ENCODE measurements around the gene ACYP1.
A peak's percentile ranks its signal among the peaks of the same experiment; 100 is the strongest.
"Not testable (repeated sequence)": the region's sequence is repeated elsewhere in the genome, so short reads cannot be mapped to it uniquely, and the experiment has no call there.

Gene ACYP1

DNA sequence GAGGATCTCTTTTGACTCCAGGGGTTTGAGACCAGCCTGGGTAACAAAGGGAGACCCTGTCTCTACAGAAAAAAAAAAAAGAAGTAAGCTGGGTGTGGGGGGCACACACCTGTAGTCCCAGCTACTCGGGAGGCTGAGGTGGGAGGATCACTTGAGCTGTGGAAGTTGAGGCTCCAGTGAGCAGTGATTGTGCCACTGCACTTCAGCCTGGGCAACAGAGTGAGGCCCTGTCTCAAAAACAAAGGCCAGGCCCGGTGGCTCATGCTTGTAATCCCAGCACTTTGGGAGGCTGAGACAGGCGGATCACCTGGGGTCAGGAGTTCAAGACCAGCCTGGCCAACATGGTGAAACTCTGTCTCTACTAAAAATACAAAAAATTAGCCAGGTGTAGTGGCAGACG lies 3.9 kb upstream of the ACYP1 start:
- not testable (repeated sequence) for DNase-seq

DNA sequence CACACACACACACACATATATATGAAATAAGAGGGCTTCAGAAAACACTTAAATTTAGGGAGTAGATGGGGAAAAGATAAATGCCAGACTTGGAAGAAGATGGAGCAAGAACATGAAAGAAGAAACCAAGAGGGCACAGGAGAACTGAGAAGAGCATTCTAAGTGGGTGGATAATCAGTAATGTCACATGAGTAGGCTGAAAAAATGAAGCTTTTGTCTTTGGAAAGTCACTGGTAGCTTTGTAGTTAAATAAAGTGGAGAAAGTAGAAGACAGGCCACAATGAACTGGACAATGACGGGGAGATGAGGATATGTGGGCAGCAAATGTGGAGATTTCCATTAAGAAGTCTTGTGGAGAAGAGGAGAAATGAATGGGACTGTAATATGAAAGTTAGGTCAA lies 3.4 kb upstream of the ACYP1 start:
- no peak for DNase-seq

DNA sequence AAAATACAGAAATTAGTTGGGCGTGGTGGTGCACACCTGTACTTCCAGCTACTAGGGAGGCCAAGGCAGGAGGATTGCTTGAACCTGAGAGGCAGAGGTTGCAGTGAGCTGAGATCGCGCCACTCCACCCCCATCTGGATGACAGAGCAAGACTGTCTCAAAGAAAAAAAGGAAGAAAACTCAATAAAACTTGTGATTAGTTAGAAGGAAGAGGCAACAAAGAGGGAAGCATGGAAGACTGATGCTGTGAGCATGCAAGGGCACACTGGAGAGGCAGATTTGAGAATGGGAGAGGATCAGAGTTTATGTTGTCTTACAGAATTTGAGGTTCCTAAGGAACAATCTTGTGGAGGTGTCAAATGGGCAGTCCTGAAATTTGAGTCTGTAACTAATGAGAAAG lies 2.9 kb upstream of the ACYP1 start:
- DNase-seq = no peak

DNA sequence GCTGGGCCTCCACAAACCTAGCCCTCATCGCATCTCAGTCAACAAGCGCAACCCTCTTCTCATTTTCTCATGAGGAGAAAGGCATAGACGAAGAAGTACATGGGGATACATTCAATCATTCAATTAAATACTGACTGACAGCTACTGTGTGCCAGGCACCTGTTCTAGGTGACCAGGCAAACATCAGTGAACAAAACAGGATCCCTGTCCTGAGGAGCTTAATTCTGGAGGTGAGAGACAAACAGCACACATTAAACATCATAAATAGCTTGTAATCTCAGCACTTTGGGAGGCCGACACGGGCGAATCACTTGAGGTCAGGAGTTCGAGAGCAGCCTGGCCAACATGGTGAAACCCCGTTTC lies 362 bp upstream of the ACYP1 start:
- DNase-seq = no peak

DNA sequence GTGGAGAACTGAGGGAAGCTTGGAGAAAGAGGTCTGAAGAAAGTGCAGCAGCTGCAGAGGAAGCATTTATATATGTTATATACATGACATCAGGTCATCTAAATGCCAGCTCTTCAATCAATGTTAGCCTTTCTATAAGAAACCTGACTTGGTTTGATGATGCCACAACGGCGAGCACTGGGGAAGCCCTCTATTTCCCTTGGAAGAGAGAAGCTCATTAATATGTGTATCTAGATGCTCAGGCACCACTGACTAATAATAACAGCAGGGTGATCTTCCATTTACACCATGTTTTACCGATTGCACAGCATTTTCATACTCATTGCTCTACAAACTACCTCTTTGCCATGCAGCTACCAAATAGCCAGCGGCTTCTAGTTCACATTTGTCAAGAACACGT lies 811 bp downstream of the ACYP1 start:
- DNase-seq = no peak

DNA sequence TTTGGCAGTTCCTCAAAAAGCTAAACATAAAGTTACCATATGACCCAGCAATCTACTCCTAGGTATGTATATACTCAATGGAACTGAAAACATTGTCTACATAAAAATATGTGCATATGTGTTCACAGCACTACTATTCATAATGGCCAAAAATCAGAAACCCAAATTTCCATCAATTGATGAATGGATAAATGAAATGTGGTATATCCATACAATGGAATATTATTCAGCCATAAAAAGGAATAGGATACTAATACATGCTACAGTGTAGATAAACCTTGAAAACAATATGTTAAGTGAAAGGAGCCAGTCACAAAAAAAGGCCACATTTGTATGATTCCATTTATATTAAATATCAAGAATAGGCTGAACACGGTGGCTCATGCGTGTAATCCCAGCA lies 3.4 kb downstream of the ACYP1 start:
- no peak for DNase-seq

DNA sequence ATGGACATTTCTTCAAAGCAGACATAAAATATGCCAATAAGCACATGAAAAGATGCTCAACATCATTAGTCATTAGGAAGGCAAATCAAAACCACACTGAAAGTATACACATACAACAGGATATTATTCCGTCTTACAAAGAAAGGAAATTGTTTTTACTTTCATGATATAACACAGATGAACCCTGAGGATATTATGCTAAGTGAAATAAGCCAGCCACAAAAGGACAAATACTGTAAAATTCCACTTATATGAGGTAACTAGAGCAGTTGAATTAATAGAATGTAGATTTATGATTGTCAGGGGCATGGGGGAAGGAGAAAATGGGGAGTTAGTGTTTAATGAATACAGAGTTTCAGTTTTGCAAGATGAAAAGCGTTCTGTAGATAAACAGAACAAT lies 4.2 kb downstream of the ACYP1 start:
- no peak for DNase-seq

DNA sequence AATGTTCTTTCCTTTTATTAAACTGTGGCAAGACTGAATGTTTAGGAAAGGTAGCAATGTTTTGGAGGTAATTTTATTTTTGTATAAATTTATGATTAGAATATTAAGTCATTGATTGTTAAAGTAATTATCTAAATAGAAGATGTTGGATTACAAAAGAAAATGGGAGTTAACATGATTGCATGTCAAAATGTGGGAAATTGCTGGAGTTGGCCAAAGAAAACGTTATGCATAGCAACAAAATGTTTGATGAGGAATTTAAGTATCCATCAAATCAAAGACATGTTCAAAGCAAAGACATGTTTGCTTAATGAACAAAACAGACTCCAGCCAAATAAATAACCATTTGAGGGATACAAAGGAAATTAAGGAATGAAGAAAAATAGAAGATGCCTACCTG lies 9.4 kb downstream of the ACYP1 start:
- no peak for DNase-seq

DNA sequence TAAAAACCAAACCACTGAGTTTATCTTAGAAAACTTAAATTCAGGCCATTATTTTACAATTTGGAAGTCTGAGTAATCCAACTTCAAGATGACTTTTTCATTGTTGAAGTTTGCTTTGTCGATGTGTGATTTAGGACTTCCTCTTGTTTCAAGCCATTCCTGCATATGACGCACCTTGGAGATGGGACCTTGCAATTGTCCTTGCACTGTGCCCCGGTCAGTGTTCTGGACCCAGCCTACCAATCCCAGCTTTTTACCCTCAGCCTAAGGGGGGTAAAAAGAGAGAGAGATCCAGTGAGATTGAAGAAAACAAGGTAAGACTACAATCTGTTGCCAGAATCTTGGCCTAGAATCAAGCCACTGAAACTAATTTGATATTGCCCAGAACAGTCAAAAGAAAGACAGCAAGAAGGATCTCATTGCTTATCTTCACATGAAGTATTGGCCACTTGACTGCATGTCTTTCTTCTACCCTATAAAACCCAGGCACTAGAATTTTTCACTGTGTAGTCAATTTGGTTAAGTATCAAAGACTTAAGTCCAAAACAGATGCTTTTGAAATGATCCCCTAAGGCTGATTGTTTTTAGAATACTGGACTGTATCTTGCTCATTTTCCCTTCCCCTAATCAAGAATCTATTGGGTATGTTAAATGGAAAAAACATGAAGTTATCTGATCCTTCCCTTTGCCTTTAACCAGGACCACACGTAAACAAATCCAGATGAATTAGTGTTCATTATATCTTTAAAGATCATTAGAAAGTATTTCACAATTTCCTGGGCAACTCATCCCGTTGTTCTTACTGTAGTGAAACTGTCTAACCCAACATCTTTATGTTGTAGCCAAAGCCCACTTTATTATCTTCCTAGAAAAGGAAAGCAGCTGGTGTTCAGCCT lies 10.2 kb downstream of the ACYP1 start:
- no peak for DNase-seq

DNA sequence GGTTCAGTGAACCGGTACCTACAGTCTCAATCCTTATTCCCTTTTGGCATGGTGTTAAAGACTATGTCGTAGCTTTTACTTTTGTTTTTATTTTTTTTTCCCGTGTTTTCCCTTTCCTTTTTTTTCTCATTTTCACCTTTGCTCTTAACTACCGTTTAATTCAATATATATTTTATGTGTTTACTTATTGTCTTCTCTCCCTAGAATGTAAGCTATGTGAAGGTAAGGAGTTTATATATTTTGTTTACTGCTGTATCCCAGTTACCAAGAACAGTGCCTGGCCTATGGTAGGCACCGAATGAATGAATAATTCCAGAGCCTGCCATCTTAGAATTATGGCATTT lies 12.3 kb downstream of the ACYP1 start:
- DNase-seq = no peak

DNA sequence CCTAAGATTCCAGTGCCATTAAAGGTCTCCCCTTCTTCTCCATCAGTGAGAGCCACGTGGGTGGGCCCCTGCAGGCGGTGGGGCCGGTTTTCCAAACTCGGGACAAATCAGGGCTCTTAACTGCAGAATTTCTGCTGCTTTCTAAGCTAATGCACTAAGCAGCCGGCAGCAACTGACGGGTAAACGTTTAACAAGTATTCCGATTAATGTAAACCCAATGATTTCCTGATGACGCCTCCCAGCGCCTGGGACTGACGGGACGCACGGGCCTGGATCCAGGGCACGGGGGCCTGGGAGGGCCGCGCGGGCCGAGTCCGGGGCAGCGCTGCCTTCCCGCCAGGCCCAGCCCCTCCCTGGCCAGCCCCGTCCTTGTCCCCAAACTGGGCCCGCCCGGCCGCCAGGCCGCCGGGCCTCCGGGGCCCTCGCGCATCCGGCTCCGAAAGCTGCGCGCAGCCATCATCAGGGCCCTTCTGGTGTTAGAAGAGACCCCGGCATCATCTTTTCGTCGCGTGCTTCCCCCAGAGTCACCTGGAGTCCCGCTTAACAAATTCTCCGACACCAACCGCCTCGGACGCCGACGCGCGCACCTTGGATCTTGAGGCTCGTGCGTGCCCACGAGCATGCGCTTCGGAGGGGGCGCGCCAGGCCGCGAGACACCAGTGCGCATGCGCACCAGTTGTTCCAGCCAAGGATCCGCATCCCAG lies 12.8 kb downstream of the ACYP1 start, which contains the start of gene MLH3:
TSS of gene MLH3 (minus strand) at position 616 of the 704 bp plus-strand sequence. CDS start 1,812 bp downstream, outside the sequence.
- DNase-seq = peak; percentile 90

DNA sequence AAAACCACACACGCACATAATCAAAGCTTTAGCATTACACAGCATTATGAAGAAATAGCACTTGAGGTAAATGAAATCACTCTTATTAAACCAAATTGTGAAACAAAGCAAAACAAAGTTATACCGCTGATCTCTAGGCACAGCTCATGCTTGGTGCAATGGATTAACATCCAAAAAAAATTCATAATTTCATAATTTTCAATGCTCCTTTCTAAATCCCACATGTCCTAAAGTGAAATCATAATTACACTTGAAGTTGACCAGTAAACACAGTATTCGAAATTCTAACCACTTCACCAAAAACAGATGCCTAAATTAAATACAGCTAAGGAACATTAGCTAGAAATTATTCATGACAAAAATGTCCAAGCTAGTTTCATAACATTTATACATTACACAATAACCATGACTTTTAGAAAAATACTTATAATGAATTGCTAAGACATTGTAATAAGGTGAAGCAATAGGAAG lies 14.1 kb downstream of the ACYP1 start:
- DNase-seq = no peak

DNA sequence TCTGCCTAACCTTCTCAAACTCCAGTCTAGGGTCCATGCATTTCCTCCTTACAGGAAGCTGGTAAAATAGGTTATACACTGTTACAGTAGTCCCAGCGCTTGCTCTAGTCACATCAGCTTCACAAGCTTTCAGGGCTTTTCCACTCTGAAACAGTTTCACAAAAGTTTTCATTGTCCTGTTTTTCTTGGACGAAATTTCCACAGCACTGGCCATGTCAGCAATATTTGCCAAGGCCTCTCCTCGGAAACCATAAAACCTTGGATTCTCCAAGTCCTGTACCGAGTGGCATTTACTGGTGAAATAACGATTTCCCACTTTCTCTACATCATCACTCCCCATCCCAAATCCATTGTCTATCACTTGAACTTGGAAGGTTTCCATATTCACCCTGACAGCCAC lies 14.7 kb downstream of the ACYP1 start:
- DNase-seq = no peak

DNA sequence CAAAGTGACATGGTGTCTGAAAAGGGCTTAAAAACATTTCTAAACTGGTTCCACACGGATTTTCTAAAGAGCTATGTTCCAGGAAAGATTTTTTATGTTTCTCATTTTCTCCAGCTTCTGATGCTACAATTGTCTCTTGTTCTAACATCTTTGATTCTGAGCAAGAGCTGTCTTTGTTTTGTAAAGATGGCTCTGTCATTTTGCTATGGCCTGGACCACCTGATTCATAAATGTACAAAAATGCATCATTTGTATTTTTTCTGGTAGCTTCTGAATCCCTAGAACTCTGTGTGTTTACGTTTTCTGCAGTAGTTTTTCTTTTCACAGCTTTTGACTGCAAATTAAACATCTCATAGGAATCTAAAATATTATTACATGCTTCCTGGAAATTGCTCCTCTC lies 15.7 kb downstream of the ACYP1 start:
- DNase-seq = no peak

DNA sequence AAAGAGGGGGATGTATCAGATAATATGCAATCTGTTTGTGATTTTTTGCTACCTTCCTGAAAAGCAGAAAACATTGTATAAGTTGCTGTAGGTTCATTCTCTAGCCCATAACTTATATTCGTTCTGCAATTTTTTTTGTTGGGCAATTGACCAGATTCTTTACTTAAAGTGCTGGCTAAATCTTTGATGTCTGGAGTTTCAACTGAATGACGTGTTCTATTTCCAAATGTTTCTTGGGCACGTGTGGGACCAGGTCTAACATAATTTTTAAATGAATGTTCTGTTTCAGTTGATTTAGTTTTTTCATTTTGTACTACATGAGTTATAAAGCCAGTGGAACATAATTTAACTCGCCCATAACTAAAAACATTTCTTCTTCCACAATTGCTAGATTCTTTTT lies 16.3 kb downstream of the ACYP1 start:
- DNase-seq = no peak

DNA sequence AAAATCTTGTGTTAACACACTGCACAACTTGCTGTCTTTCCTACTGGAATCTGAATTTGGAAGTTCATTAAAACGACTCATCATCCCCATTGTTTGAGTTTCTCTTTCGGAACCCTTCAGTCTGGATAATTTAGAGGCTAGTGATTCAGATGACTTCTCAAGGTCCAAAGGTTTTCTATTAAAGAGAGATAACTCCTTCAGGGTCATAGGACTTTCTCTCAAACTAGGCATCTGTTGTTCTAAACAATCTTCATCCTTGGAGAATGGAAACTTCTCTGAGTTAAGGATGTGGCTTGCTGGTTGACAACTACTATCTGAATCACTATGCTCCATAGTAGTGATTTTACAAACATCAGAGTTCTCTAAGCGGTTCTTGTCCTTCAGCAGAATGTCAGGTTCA lies 16.9 kb downstream of the ACYP1 start:
- DNase-seq = no peak

DNA sequence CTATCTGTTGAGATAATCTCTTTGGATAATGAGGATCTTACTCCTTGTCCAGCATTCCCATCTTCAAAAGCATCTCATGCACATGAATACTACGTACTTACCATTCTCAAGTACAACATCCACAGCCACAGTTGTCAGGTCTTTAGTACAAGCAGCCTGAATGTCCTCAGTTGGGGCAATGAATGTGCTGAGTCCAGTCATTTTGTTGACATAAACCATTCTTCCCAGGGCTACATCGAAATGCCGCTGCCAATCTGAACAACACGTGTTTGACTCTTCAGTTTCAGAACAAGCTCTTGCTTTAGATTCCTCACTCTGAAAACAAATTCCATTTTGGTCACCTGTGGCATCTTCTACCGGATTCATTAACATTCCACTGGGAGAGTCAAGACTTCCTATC lies 17.5 kb downstream of the ACYP1 start:
- no peak for DNase-seq

DNA sequence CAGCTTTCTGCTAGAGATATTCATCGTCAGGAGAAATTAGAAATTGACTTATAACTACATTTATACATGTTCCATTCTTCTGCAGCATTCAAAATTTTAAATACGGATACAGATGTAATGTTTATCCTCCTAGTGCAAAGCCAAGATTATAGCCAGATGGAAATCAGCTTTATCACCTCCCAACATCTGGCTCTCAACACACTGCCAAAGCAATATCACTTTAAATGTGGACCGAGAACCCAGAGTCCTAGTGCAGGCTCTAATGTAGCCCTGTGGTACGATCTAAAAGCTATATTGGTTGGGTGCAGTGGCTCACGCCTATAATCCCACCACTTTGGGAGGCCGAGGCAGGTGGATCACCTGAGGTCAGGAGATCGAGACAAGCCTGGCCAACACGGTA lies 19.1 kb downstream of the ACYP1 start:
- no peak for DNase-seq

DNA sequence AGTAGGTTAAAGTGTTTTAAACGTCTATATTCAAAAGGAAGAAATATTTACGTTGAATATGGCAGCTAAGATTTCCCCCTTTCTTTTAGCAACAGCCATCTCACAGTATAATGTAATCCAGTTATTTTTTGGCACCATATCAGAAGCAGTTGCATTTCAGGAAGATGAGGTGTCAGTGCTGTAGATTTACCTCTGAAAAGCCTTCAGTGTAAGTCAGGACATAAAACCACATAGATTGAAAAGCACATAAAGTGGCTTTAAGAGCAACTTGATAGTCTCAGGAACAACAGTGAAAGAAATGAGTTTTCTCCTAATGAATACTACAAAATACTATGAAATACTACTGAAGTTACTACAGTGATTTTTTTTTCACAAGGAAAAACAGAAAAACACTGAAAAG lies 19.5 kb downstream of the ACYP1 start:
- no peak for DNase-seq

DNA sequence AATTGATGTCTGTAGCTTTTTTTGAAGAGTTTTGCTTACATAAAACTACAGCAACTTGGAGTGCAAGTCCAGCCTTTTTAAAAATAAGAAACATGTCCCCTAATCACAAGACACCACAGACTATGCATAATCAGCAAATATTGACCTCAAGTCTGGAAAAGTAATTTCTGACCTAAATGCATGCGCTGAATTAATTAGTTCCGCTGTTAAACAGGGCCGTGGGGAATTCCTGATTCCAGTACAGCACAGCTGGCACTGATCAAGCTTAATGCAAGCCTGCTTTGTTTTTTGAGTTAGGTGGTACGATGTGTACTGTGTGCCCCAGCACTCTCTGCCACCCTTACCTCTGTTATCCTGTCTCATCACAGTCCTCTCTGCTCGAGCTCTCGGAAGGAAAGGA lies 21.8 kb downstream of the ACYP1 start:
- DNase-seq = no peak

DNA sequence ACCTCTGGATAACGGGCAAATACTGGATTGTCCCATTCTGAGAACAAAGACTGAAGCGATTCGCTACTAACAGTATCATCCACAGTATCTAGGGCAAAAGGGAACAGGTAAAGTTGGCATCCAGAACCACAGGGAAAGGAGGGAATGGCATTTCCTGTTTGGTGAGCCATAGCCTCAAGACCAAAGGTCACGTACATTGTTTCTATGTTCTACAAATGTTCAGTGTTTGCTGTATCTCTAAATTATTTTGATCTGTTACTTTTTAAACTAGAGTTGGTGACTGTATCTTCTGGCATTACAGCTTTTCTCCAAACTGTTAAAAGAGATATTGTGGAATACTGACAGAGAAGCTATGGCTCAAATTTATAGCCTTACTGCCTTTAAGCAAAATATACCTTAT lies 22.2 kb downstream of the ACYP1 start:
- DNase-seq = no peak

DNA sequence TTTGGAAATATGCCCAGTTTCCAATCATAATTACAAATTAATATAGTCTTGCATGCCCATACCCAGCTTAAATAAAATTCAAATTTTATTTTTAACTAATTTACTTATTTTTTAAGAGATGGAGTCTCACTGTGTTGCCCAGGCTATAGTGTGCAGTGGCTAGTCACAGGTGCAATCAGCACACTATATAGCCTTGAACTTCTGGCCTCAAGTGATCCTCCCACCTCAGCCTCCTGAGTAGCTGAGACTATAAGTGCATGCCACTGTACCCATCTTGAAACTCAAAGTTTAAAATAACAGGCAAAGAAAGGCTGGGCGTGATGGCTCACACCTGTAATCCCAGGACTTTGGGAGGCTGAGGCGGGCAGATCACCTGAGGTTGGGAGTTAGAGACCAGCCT lies 22.9 kb downstream of the ACYP1 start:
- no peak for DNase-seq

DNA sequence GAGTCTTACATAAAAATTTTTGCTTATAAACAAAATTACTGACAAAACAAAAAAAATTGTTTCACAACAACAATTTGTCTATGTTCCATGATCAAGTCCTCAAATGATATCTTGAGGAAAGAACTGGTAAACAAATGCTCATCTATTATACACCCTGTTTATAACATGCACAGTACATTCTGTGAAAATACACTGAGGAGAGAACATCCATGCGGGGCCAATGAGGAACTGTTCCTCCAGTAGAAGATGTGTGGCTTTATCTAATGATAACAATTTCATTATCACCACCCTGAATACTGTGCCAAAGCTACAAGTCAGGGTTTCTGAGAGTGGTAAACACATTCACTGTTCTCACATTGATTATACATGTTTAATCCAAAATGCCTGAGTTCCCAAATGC lies 23.3 kb downstream of the ACYP1 start:
- no peak for DNase-seq

DNA sequence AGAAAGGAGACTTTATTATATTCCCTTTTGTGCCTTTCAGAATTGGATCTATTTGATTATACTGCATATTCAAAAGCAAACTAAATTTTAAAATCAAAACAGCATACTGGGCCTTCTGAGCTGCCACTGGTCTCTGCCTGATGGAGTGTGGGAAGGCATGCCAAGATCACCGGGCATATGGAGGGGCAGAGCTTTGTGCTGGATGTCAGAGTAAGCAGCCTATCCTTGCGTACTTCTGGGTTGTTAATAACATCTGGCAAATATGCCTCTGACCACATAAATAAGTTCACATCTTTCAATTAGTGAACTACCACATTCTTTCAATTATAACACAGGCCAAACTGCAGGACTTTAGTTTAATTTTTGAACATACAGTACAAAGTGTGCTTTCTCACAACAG lies 30.9 kb downstream of the ACYP1 start:
- no peak for DNase-seq

DNA sequence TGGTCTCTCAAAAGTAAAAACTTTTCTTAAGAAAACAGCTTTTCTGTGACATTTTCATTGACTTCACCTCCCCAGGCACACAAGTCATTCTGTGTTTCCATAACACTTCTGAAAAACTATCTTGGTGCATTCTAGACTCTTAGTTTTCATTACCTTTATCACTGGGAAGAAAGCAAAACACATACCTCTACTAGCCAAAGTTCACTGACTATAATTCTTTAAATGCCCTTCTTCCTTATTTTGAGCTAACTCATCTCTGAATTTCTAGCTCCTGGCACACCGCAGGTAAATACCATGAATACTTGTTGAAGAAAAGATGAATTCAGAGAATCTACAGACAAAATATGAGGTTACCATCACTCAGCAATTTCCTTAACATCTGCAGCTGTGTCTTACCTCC lies 33.7 kb downstream of the ACYP1 start:
- DNase-seq = no peak

Measured in NCI-H345 (cell line).